GM19455 (cell line): ENCODE results near the gene GSTO1.
A peak's percentile ranks its signal among the peaks of the same experiment; 100 is the strongest.

Source experiments
- ATAC-seq: cut with Tn5 transposase; IDR thresholded peaks from one replicate; pipeline ENCODE4 v1.9.1; 2021; ENCODE audit not compliant: unreplicated experiment

GSTO1 gene

GRCh38 chr10:104250371-104250770 is 4.3 kb upstream of the GSTO1 start:
- no peak for ATAC-seq

- ATAC-seq = no peak
Measured at GRCh38 chr10:104251443-104251842, 3.2 kb upstream of the GSTO1 start.

- no peak for ATAC-seq
Measured at GRCh38 chr10:104252368-104252767, 2.3 kb upstream of the GSTO1 start.

- ATAC-seq = no peak
Measured at GRCh38 chr10:104253106-104253505, 1.6 kb upstream of the GSTO1 start.

GRCh38 chr10:104253606-104254410 is 884 bp upstream of the GSTO1 start:
- no peak for ATAC-seq

- no peak for ATAC-seq
Measured at GRCh38 chr10:104255311-104255981, 754 bp downstream of the GSTO1 start.

GRCh38 chr10:104256335-104256961 is 1.8 kb downstream of the GSTO1 start:
- no peak for ATAC-seq

- no peak for ATAC-seq
Measured at GRCh38 chr10:104257235-104257634, 2.5 kb downstream of the GSTO1 start.

- ATAC-seq = no peak
Measured at GRCh38 chr10:104258209-104258608, 3.5 kb downstream of the GSTO1 start.

GRCh38 chr10:104259456-104259855 is 4.8 kb downstream of the GSTO1 start:
- ATAC-seq = no peak

GRCh38 chr10:104259999-104260774 is 5.5 kb downstream of the GSTO1 start:
- ATAC-seq = no peak

GRCh38 chr10:104260775-104261115 is 6.1 kb downstream of the GSTO1 start:
- ATAC-seq = no peak

GRCh38 chr10:104262055-104262454 is 7.4 kb downstream of the GSTO1 start:
- no peak for ATAC-seq

- no peak for ATAC-seq
Measured at GRCh38 chr10:104264783-104265182, 10.1 kb downstream of the GSTO1 start.

- ATAC-seq = no peak
Measured at GRCh38 chr10:104267721-104268404, 13.2 kb downstream of the GSTO1 start.

GRCh38 chr10:104268405-104268712 is 13.7 kb downstream of the GSTO1 start:
- ATAC-seq = peak; percentile 2

- peak; percentile 99 for ATAC-seq
Measured at GRCh38 chr10:104268713-104269645, 14.3 kb downstream of the GSTO1 start, which contains the start of gene GSTO2. TSS of gene GSTO2 (plus strand) at chr10:104269184. CDS start at chr10:104274916, 5,732 bp downstream.

- ATAC-seq = no peak
Measured at GRCh38 chr10:104273286-104273685, 18.6 kb downstream of the GSTO1 start.

- no peak for ATAC-seq
Measured at GRCh38 chr10:104273899-104274575, 19.3 kb downstream of the GSTO1 start.
